Osteocyte (in vitro differentiated cells): ENCODE measurements around the gene PSMD1. TPM values are rescaled to one million over a fixed set of nuclear protein-coding genes. Genes with fewer than 3 reads are reported as not detected.
A peak's percentile ranks its signal among the peaks of the same experiment; 100 is the strongest.
"Not testable (repeated sequence)": the region's sequence is repeated elsewhere in the genome, so short reads cannot be mapped to it uniquely, and the experiment has no call there.

ENCODE experiments used
- DNase-seq: peaks from one replicate; pipeline ENCODE4 v3.0.0; 2021; ENCODE audit warnings: mixed read lengths; ENCODE audit not compliant: unreplicated experiment; ENCODE audit errors: extremely low spot score
- H3K27ac Mint-ChIP-seq: one replicate; pipeline ENCODE4 v1.8.0; 2021; ENCODE audit warnings: mild to moderate bottlenecking, mixed read lengths; ENCODE audit not compliant: unreplicated experiment
- H3K27me3 Mint-ChIP-seq: one replicate; pipeline ENCODE4 v1.8.0; 2021; ENCODE audit warnings: mixed read lengths; ENCODE audit not compliant: unreplicated experiment
- H3K36me3 Mint-ChIP-seq: one replicate; pipeline ENCODE4 v1.8.0; 2021; ENCODE audit warnings: mixed read lengths; ENCODE audit not compliant: unreplicated experiment
- H3K4me1 Mint-ChIP-seq: one replicate; pipeline ENCODE4 v1.8.0; 2021; ENCODE audit warnings: mixed read lengths; ENCODE audit not compliant: unreplicated experiment
- H3K4me3 Mint-ChIP-seq: one replicate; pipeline ENCODE4 v1.8.0; 2021; ENCODE audit warnings: mild to moderate bottlenecking, moderate library complexity, mixed read lengths; ENCODE audit not compliant: unreplicated experiment
- H3K9me3 Mint-ChIP-seq: one replicate; pipeline ENCODE4 v1.8.0; 2021; ENCODE audit warnings: mixed read lengths; ENCODE audit not compliant: unreplicated experiment
- CTCF ChIP-seq: fragments of 200-600 bp; sonication (generic); IDR thresholded peaks from 2 replicates; pipeline ENCODE4 v1.5.0; 2021; ENCODE audit warnings: antibody characterized with exemption, mild to moderate bottlenecking, moderate library complexity
- total RNA-seq: library from RNA; stranded (reverse); gene quantifications from 2 replicates; pipeline ENCODE4 v1.2.1, GENCODE V29; 2021

PSMD1 gene
- total RNA-seq, 1 donor from 2014 or later, result 112 TPM

- no peak for DNase-seq
Observed at GRCh38 chr2:231196592-231196991, 139.9 kb downstream of the PSMD1 start.

GRCh38 chr2:231197196-231197595 lies 140.5 kb downstream of the PSMD1 start:
- H3K27me3 Mint-ChIP-seq, DNase-seq, H3K9me3 Mint-ChIP-seq: not testable (repeated sequence)
- Mint-ChIP-seq H3K4me1 (peaks cover 47% of the 10 kb centered on the region), H3K27ac (peak overlapping the region; percentile 88), H3K4me3 (peak overlapping the region; percentile 91), H3K36me3 (peaks cover 11% of the 10 kb centered on the region)

More at GRCh38 chr2:231196592-231196991, 139.9 kb downstream of the PSMD1 start:
- Mint-ChIP-seq H3K27ac (no peak overlapping the region), H3K4me1 (peaks cover 46% of the 10 kb centered on the region), H3K36me3 (peaks cover 10% of the 10 kb centered on the region), H3K4me3 (no peak overlapping the region), H3K27me3 (no peaks in the 10 kb centered on the region), H3K9me3 (no peaks in the 10 kb centered on the region)
- no peak for TF ChIP-seq CTCF

GRCh38 chr2:231197706-231198290 lies 141.1 kb downstream of the PSMD1 start:
- no peaks in the 10 kb centered on the region for H3K27me3 Mint-ChIP-seq
- peak overlapping the region; percentile 91 for H3K4me3 Mint-ChIP-seq
- DNase-seq, result no peak
- peak overlapping the region; percentile 88 for H3K27ac Mint-ChIP-seq
- no peak for TF ChIP-seq CTCF
- peaks cover 47% of the 10 kb centered on the region for H3K4me1 Mint-ChIP-seq
- H3K36me3 Mint-ChIP-seq, result peaks cover 16% of the 10 kb centered on the region
- H3K9me3 Mint-ChIP-seq, result no peaks in the 10 kb centered on the region

GRCh38 chr2:231198291-231199173 lies 141.9 kb downstream of the PSMD1 start, which contains the start of gene ARMC9:
Gene ARMC9 (plus strand): TSS chr2:231198631. CDS start chr2:231206239, 7,608 bp downstream.
- Mint-ChIP-seq H3K4me1 (peaks cover 50% of the 10 kb centered on the region), H3K4me3 (peak within 1 kb of the TSS; percentile 91), H3K27me3 (no peaks in the 10 kb centered on the region), H3K36me3 (peaks cover 23% of the 10 kb centered on the region), H3K9me3 (no peaks in the 10 kb centered on the region), H3K27ac (peak within 1 kb of the TSS; percentile 96)
- TF ChIP-seq CTCF, result no peak
- DNase-seq, result peak; percentile 92

- Mint-ChIP-seq H3K4me3 (peak overlapping the region; percentile 91), H3K36me3 (peaks cover 28% of the 10 kb centered on the region), H3K27ac (peak overlapping the region; percentile 96), H3K4me1 (peaks cover 55% of the 10 kb centered on the region), H3K27me3 (no peaks in the 10 kb centered on the region), H3K9me3 (no peaks in the 10 kb centered on the region)
- TF ChIP-seq CTCF, result no peak
- no peak for DNase-seq
Observed at GRCh38 chr2:231199219-231199618, 142.6 kb downstream of the PSMD1 start.
